ENCODE measurements around the gene TMEM219.
A peak's percentile ranks its signal among the peaks of the same experiment; 100 is the strongest.
"Not testable (repeated sequence)": the region's sequence is repeated elsewhere in the genome, so short reads cannot be mapped to it uniquely, and the experiment has no call there.

The TMEM219 gene

GRCh38 chr16:29996766-29997250 is 34.9 kb downstream of the TMEM219 start:
- no peak for DNase-seq

- DNase-seq, result no peak
Measured at GRCh38 chr16:29999605-30000004, 37.7 kb downstream of the TMEM219 start.

- DNase-seq, result no peak
Measured at GRCh38 chr16:30000735-30001631, 39.1 kb downstream of the TMEM219 start.

- DNase-seq, result no peak
Measured at GRCh38 chr16:30002614-30003346, 40.9 kb downstream of the TMEM219 start.

GRCh38 chr16:30003670-30004423 is 42.0 kb downstream of the TMEM219 start:
- DNase-seq, result no peak

GRCh38 chr16:30004424-30004776 is 42.5 kb downstream of the TMEM219 start:
- no peak for DNase-seq

GRCh38 chr16:30004811-30005242 is 42.9 kb downstream of the TMEM219 start:
- DNase-seq, result no peak

- DNase-seq, result peak; percentile 55
Measured at GRCh38 chr16:30005341-30006094, 43.6 kb downstream of the TMEM219 start.

- DNase-seq, result no peak
Measured at GRCh38 chr16:30006095-30006473, 44.2 kb downstream of the TMEM219 start.

GRCh38 chr16:30006659-30007377 is 44.9 kb downstream of the TMEM219 start:
- DNase-seq, result no peak

GRCh38 chr16:30007378-30007895 is 45.6 kb downstream of the TMEM219 start:
- DNase-seq, result no peak

GRCh38 chr16:30009085-30009862 is 47.4 kb downstream of the TMEM219 start:
- no peak for DNase-seq

GRCh38 chr16:30009990-30010843 is 48.3 kb downstream of the TMEM219 start:
- no peak for DNase-seq

GRCh38 chr16:30010844-30011713 is 49.2 kb downstream of the TMEM219 start, which contains the start of gene DOC2A:
DOC2A (minus strand) TSS chr16:30011027; CDS start chr16:30010222, 805 bp downstream.
- peak; percentile 62 for DNase-seq

- no peak for DNase-seq
Measured at GRCh38 chr16:30011714-30012504, 50.0 kb downstream of the TMEM219 start.

- DNase-seq, result not testable (repeated sequence)
Measured at GRCh38 chr16:30012598-30012997, 50.7 kb downstream of the TMEM219 start.

- not testable (repeated sequence) for DNase-seq
Measured at GRCh38 chr16:30015450-30015849, 53.6 kb downstream of the TMEM219 start.

Data from stimulated activated CD4-positive, alpha-beta T cell treated with anti-CD3 and anti-CD28 coated beads, Interleukin-15, amount 100 ng/mL, for 24 hours (primary cell).